ENCODE data around the gene VPS35. TPM values are rescaled to one million over a fixed set of nuclear protein-coding genes. Genes with fewer than 3 reads are reported as not detected.

VPS35 gene
- total and polyA plus RNA-seq, 2 of the 13 experiments (the other 11 are each of a cell fraction or from before 2014, with no cell fraction given): 30.7 to 136 TPM

DNA sequence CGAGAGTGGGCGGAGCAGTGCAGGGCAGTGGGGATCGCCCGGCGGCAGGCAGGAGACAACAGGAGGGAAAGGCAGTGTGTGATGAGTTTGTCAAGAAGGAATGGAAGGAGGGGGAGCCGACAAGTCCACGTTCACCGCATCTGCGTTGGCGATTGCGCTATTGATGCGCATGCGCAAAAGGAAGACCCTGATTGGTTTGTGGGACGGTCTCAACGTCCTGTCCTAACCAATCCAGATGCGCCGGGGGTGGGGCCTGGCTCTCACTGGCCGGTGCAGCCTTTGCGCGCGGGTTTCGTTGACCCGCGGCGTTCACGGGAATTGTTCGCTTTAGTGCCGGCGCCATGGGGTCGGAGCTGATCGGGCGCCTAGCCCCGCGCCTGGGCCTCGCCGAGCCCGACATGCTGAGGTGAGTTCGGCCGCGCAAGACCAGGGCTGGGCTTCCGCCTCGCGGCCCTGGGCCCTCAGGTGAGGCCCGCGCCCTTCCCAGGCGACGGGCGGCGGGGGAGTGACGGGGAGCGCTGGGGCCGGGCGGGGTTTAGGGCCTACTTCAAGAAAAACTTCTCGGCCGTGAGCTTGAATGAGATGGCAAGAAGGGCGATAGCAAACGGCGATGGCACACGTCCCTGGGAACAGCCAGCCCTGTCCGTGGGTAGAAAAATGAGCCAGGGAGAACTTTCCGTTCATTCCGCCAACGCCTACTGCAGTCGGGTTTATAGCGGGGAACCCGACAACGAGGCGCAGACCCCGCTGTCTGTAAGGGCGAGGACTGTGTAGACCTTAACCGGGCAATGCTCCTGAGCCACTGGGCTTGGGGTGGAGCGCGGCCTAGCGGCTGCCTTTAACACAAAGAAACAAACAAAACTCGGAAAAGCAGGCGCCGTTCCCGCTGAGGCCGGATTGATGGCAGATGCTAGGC lies 645 bp upstream of the VPS35 start, which contains the start of gene ORC6 (continued):
- TF ChIP-seq ZNF3 (CRISPR knock-in tag; IDR thresholded peaks at IDR 0.05): no peak
- TF ChIP-seq, protein P1, sequence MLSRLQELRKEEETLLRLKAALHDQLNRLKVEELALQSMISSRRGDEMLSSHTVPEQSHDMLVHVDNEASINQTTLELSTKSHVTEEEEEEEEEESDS (CRISPR knock-in tag; IDR thresholded peaks at IDR 0.05; ENCODE audit: borderline replicate concordance): peak; percentile 81
- TF ChIP-seq, protein P2, sequence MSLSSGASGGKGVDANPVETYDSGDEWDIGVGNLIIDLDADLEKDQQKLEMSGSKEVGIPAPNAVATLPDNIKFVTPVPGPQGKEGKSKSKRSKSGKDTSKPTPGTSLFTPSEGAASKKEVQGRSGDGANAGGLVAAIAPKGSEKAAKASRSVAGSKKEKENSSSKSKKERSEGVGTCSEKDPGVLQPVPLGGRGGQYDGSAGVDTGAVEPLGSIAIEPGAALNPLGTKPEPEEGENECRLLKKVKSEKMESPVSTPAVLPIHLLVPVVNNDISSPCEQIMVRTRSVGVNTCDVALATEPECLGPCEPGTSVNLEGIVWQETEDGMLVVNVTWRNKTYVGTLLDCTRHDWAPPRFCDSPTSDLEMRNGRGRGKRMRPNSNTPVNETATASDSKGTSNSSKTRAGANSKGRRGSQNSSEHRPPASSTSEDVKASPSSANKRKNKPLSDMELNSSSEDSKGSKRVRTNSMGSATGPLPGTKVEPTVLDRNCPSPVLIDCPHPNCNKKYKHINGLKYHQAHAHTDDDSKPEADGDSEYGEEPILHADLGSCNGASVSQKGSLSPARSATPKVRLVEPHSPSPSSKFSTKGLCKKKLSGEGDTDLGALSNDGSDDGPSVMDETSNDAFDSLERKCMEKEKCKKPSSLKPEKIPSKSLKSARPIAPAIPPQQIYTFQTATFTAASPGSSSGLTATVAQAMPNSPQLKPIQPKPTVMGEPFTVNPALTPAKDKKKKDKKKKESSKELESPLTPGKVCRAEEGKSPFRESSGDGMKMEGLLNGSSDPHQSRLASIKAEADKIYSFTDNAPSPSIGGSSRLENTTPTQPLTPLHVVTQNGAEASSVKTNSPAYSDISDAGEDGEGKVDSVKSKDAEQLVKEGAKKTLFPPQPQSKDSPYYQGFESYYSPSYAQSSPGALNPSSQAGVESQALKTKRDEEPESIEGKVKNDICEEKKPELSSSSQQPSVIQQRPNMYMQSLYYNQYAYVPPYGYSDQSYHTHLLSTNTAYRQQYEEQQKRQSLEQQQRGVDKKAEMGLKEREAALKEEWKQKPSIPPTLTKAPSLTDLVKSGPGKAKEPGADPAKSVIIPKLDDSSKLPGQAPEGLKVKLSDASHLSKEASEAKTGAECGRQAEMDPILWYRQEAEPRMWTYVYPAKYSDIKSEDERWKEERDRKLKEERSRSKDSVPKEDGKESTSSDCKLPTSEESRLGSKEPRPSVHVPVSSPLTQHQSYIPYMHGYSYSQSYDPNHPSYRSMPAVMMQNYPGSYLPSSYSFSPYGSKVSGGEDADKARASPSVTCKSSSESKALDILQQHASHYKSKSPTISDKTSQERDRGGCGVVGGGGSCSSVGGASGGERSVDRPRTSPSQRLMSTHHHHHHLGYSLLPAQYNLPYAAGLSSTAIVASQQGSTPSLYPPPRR (CRISPR knock-in tag; IDR thresholded peaks at IDR 0.05; ENCODE audit: borderline replicate concordance): no peak; the same call in 1 of the 2 replicates
- TF ChIP-seq YEATS2 (CRISPR knock-in tag; IDR thresholded peaks at IDR 0.05; ENCODE audit: borderline replicate concordance): no peak; the same call in 1 of the 2 replicates
- no peak for TF ChIP-seq RFXANK (CRISPR knock-in tag; IDR thresholded peaks at IDR 0.05)
- TF ChIP-seq SRY (CRISPR knock-in tag; IDR thresholded peaks at IDR 0.05): peak; percentile 50
- TF ChIP-seq SRSF9 (IDR thresholded peaks at IDR 0.05; ENCODE audit: borderline replicate concordance, insufficient read depth, low read depth, low read length, poor library complexity, severe bottlenecking): no peak
- TF ChIP-seq ZNF569 (CRISPR knock-in tag; IDR thresholded peaks at IDR 0.05; ENCODE audit: borderline replicate concordance): no peak
- TF ChIP-seq, protein P3, sequence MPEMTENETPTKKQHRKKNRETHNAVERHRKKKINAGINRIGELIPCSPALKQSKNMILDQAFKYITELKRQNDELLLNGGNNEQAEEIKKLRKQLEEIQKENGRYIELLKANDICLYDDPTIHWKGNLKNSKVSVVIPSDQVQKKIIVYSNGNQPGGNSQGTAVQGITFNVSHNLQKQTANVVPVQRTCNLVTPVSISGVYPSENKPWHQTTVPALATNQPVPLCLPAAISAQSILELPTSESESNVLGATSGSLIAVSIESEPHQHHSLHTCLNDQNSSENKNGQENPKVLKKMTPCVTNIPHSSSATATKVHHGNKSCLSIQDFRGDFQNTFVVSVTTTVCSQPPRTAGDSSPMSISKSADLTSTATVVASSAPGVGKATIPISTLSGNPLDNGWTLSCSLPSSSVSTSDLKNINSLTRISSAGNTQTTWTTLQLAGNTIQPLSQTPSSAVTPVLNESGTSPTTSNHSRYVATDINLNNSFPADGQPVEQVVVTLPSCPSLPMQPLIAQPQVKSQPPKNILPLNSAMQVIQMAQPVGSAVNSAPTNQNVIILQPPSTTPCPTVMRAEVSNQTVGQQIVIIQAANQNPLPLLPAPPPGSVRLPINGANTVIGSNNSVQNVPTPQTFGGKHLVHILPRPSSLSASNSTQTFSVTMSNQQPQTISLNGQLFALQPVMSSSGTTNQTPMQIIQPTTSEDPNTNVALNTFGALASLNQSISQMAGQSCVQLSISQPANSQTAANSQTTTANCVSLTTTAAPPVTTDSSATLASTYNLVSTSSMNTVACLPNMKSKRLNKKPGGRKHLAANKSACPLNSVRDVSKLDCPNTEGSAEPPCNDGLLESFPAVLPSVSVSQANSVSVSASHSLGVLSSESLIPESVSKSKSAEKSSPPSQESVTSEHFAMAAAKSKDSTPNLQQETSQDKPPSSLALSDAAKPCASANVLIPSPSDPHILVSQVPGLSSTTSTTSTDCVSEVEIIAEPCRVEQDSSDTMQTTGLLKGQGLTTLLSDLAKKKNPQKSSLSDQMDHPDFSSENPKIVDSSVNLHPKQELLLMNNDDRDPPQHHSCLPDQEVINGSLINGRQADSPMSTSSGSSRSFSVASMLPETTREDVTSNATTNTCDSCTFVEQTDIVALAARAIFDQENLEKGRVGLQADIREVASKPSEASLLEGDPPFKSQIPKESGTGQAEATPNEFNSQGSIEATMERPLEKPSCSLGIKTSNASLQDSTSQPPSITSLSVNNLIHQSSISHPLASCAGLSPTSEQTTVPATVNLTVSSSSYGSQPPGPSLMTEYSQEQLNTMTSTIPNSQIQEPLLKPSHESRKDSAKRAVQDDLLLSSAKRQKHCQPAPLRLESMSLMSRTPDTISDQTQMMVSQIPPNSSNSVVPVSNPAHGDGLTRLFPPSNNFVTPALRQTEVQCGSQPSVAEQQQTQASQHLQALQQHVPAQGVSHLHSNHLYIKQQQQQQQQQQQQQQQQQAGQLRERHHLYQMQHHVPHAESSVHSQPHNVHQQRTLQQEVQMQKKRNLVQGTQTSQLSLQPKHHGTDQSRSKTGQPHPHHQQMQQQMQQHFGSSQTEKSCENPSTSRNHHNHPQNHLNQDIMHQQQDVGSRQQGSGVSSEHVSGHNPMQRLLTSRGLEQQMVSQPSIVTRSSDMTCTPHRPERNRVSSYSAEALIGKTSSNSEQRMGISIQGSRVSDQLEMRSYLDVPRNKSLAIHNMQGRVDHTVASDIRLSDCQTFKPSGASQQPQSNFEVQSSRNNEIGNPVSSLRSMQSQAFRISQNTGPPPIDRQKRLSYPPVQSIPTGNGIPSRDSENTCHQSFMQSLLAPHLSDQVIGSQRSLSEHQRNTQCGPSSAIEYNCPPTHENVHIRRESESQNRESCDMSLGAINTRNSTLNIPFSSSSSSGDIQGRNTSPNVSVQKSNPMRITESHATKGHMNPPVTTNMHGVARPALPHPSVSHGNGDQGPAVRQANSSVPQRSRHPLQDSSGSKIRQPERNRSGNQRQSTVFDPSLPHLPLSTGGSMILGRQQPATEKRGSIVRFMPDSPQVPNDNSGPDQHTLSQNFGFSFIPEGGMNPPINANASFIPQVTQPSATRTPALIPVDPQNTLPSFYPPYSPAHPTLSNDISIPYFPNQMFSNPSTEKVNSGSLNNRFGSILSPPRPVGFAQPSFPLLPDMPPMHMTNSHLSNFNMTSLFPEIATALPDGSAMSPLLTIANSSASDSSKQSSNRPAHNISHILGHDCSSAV (CRISPR knock-in tag; IDR thresholded peaks at IDR 0.05; ENCODE audit: borderline replicate concordance): no peak
- TF ChIP-seq ZNF761 (CRISPR knock-in tag; conservative IDR thresholded peaks at IDR 0.05): no peak
- TF ChIP-seq U2AF2 (IDR thresholded peaks at IDR 0.05; ENCODE audit: low read depth, low read length): no peak
- peak; percentile 70 for TF ChIP-seq MYC (CRISPR knock-in tag; IDR thresholded peaks at IDR 0.05; ENCODE audit: borderline replicate concordance)
- TF ChIP-seq SP5 (CRISPR knock-in tag; IDR thresholded peaks at IDR 0.05; ENCODE audit: borderline replicate concordance, low read depth): peak; percentile 65; the same call in 1 of the 2 replicates
- TF ChIP-seq BCL6 (CRISPR knock-in tag; IDR thresholded peaks at IDR 0.05): peak; percentile 3; the same call in 1 of the 2 replicates
- TF ChIP-seq THYN1 (CRISPR knock-in tag; IDR thresholded peaks at IDR 0.05; ENCODE audit: borderline replicate concordance, low read depth): no peak
- TF ChIP-seq GATAD2A (CRISPR knock-in tag; IDR thresholded peaks at IDR 0.05): no peak
